H9 (cell line): ENCODE results near the gene PLAU. TPM values are rescaled to one million over a fixed set of nuclear protein-coding genes. Genes with fewer than 3 reads are reported as not detected.

Source experiments
- DNase-seq: peaks from one replicate; pipeline ENCODE4 v3.0.0-alpha.2; 2017
- H2AFZ ChIP-seq: one replicate; pipeline ENCODE4 v1.6.1; 2013; ENCODE audit warnings: mild to moderate bottlenecking, low read length, control low read depth, moderate library complexity
- H2AK5ac ChIP-seq: 2 replicates; pipeline ENCODE4 v1.6.1; 2013; ENCODE audit warnings: low read length, control low read depth, mixed read lengths; ENCODE audit not compliant: insufficient read length
- H2BK120ac ChIP-seq: one replicate; pipeline ENCODE4 v1.6.1; 2013; ENCODE audit warnings: low read depth, mild to moderate bottlenecking, low read length, control low read depth, inconsistent platforms; ENCODE audit not compliant: poor library complexity, severe bottlenecking
- H2BK12ac ChIP-seq: 2 replicates; pipeline ENCODE4 v1.6.1; 2013; ENCODE audit warnings: low read length, control low read depth, mixed read lengths, low read depth; ENCODE audit not compliant: insufficient read length
- H2BK15ac ChIP-seq: 2 replicates; pipeline ENCODE4 v1.6.1; 2013; ENCODE audit warnings: low read depth, low read length, control low read depth
- H2BK20ac ChIP-seq: one replicate; pipeline ENCODE4 v1.6.1; 2013; ENCODE audit warnings: low read depth, mild to moderate bottlenecking, low read length, control low read depth, inconsistent platforms; ENCODE audit not compliant: poor library complexity, severe bottlenecking
- H2BK5ac ChIP-seq: 2 replicates; pipeline ENCODE4 v1.6.1; 2013; ENCODE audit warnings: low read length, control low read depth, mixed read lengths; ENCODE audit not compliant: insufficient read length
- H3K14ac ChIP-seq: 2 replicates; pipeline ENCODE4 v1.6.1; 2013; ENCODE audit warnings: low read length, control low read depth; ENCODE audit not compliant: insufficient read depth
- H3K18ac ChIP-seq: 2 replicates; pipeline ENCODE4 v1.6.1; 2013; ENCODE audit warnings: low read depth, mild to moderate bottlenecking, mixed read lengths, low read length, control low read depth; ENCODE audit not compliant: insufficient read length
- H3K23ac ChIP-seq: 2 replicates; pipeline ENCODE4 v1.6.1; 2013; ENCODE audit warnings: low read length, control low read depth, mixed read lengths, low read depth; ENCODE audit not compliant: insufficient read length
- H3K23me2 ChIP-seq: 2 replicates; pipeline ENCODE4 v1.6.1; 2013; ENCODE audit warnings: low read depth, mild to moderate bottlenecking, mixed read lengths, low read length, control low read depth; ENCODE audit not compliant: insufficient read length, poor library complexity, severe bottlenecking
- H3K27ac ChIP-seq: 2 replicates; pipeline ENCODE4 v1.5.1; 2013; ENCODE audit warnings: low read length, control low read depth, mixed read lengths, low read depth; ENCODE audit not compliant: insufficient read length
- H3K27me3 ChIP-seq: 2 replicates; pipeline ENCODE4 v1.6.1; 2013; ENCODE audit warnings: low read length, control low read depth, inconsistent platforms; ENCODE audit not compliant: insufficient read depth
- H3K4ac ChIP-seq: 2 replicates; pipeline ENCODE4 v1.6.1; 2013; ENCODE audit warnings: low read depth, mild to moderate bottlenecking, control low read depth, inconsistent platforms, low read length, moderate library complexity
- H3K4me1 ChIP-seq: 2 replicates; pipeline ENCODE4 v1.6.1; 2013; ENCODE audit warnings: low read length, control low read depth, inconsistent platforms; ENCODE audit not compliant: insufficient read depth
- H3K4me2 ChIP-seq: 2 replicates; pipeline ENCODE4 v1.6.1; 2013; ENCODE audit warnings: low read length, control low read depth, mixed read lengths; ENCODE audit not compliant: insufficient read length, insufficient read depth
- H3K56ac ChIP-seq: 2 replicates; pipeline ENCODE4 v1.6.1; 2013; ENCODE audit warnings: low read depth, mild to moderate bottlenecking, mixed read lengths, low read length, control low read depth; ENCODE audit not compliant: insufficient read length
- H3K79me1 ChIP-seq: 2 replicates; pipeline ENCODE4 v1.6.1; 2013; ENCODE audit warnings: low read depth, mild to moderate bottlenecking, moderate library complexity, low read length, control low read depth, inconsistent platforms; ENCODE audit not compliant: insufficient read depth, poor library complexity, severe bottlenecking
- H3K79me2 ChIP-seq: 2 replicates; pipeline ENCODE4 v1.6.1; 2013; ENCODE audit warnings: low read length, control low read depth, inconsistent platforms; ENCODE audit not compliant: insufficient read depth
- H3K9ac ChIP-seq: 2 replicates; pipeline ENCODE4 v1.6.1; 2013; ENCODE audit warnings: low read length, control low read depth, mixed read lengths; ENCODE audit not compliant: insufficient read length; ENCODE audit errors: extremely low read depth
- H3K9me3 ChIP-seq: one replicate; pipeline ENCODE4 v1.6.1; 2013; ENCODE audit warnings: low read depth, low read length, inconsistent platforms; ENCODE audit not compliant: control insufficient read depth
- H3T11ph ChIP-seq: one replicate; pipeline ENCODE4 v1.6.1; 2013; ENCODE audit warnings: mild to moderate bottlenecking, low read length, control low read depth, inconsistent platforms
- H4K20me1 ChIP-seq: one replicate; pipeline ENCODE4 v1.6.1; 2013; ENCODE audit not compliant: control insufficient read depth, insufficient read length, insufficient read depth
- H4K5ac ChIP-seq: 2 replicates; pipeline ENCODE4 v1.6.1; 2013; ENCODE audit warnings: low read depth, mild to moderate bottlenecking, mixed read lengths, low read length, control low read depth; ENCODE audit not compliant: insufficient read length
- H4K8ac ChIP-seq: replicated peaks from 2 replicates; pipeline ENCODE4 v1.6.1; 2013; ENCODE audit warnings: low read length, control low read depth, mixed read lengths, low read depth; ENCODE audit not compliant: insufficient read length
- H4K91ac ChIP-seq: 2 replicates; pipeline ENCODE4 v1.6.1; 2013; ENCODE audit warnings: low read depth, mild to moderate bottlenecking, moderate library complexity, mixed read lengths, low read length, control low read depth; ENCODE audit not compliant: insufficient read length
- H3K27ac Mint-ChIP-seq, 3 experiments: 2 replicates in 2 of 3; 3 replicates in 1 of 3; pipeline ENCODE4 v1.8.0; 2020 to 2021; ENCODE audit warnings: mixed read lengths in 3 of 3, mild to moderate bottlenecking in 1 of 3, moderate library complexity in 1 of 3
- H3K27me3 Mint-ChIP-seq: 2 replicates; pipeline ENCODE4 v1.8.0; 2021; ENCODE audit warnings: low read depth, mild to moderate bottlenecking, moderate library complexity, mixed read lengths
- H3K36me3 Mint-ChIP-seq, 3 experiments: 2 replicates in 2 of 3; 3 replicates in 1 of 3; pipeline ENCODE4 v1.8.0; 2020 to 2021; ENCODE audit warnings: low read depth in 3 of 3, mixed read lengths in 3 of 3; ENCODE audit not compliant: insufficient read depth in 1 of 3
- H3K4me1 Mint-ChIP-seq, 2 experiments: 2 replicates each; pipeline ENCODE4 v1.8.0; 2020; ENCODE audit warnings: mixed read lengths in 2 of 2
- H3K4me3 Mint-ChIP-seq, 2 experiments: 2 replicates in 1 of 2; 3 replicates in 1 of 2; pipeline ENCODE4 v1.8.0; 2020 to 2021; ENCODE audit warnings: mild to moderate bottlenecking in 2 of 2, mixed read lengths in 2 of 2, moderate library complexity in 1 of 2
- H3K9me3 Mint-ChIP-seq, 2 experiments: 2 replicates in 1 of 2; 3 replicates in 1 of 2; pipeline ENCODE4 v1.8.0; 2020; ENCODE audit warnings: mild to moderate bottlenecking in 2 of 2, mixed read lengths in 2 of 2, moderate library complexity in 1 of 2
- WGBS: extraction: QIAGEN DNeasy Blood & Tissue Kit; methylation state at CpG from one replicate; pipeline ENCODE4 v1.1.7; 2013; ENCODE audit warnings: missing lambda C conversion rate, low lambda C conversion rate, mixed read lengths; ENCODE audit not compliant: insufficient read length; ENCODE audit errors: extremely low coverage; 5-methylcytosine and 5-hydroxymethylcytosine counted together
- total RNA-seq: library from RNA; stranded (reverse); gene quantifications from 2 replicates; pipeline ENCODE4 v1.2.1, GENCODE V29; 2021
- TF ChIP-seq, protein P1 (sequence below): fragments of 200-600 bp; sonication (generic); conservative IDR thresholded peaks from 3 replicates; pipeline ENCODE4 v1.8.0; 2021; ENCODE audit warnings: antibody characterized with exemption, mild to moderate bottlenecking

Gene PLAU
- total RNA-seq, 1 experiment from 2014 or later: 15.0 TPM

DNA sequence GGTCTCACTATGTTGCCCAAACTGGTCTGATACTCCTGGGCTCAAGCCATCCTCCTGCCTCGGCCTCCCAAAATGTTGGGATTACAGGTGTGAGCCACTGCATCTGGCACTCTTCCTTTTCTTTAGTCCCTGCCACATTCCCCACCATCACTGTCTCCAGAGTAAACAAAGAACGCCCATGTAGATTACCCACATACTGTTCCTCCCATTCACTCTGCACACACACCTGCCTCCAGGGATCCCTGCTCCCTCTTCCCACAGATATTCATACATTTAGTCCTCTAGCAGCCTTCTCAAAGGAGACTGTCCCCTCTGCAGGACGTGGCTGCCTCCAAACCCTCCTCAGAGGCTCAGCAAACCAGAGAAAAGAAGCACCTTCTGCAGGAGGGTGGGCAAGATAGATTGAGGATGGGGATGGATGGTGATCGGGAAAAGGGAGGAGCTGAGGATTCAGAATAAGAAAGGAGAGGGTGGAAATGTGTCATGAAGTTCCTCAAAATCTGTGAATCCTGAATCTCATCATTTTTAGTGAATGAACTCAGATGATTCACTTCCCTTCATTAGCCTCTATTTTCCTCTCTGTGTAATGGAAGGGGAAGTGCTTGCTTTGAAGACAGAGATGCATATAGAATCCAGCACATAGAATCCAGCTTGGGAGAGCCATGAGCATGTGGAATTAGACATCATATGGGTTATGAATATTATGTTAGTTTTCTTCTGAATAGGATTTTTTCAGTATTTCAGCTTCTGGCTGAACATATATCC lies 5.5 kb upstream of the PLAU start:
- no peak overlapping the region for H3K9ac ChIP-seq

More for the DNA sequence above, 5.5 kb upstream of the PLAU start:
- Mint-ChIP-seq H3K36me3 (no peaks in the 10 kb centered on the region), H3K4me1 (peaks cover 33 to 37% of the 10 kb centered on the region in 2 experiments), H3K27me3 (peaks cover 26% of the 10 kb centered on the region), H3K4me3 (no peak overlapping the region), H3K9me3 (no peaks in the 10 kb centered on the region), H3K27ac (peak overlapping the region in 2 of 3 experiments; percentile 54 to 72; a peak in 5 of 7 replicates)
- no peak overlapping the region for H3K56ac ChIP-seq
- H3K27me3 ChIP-seq: no peaks in the 10 kb centered on the region; the same call in 1 of the 2 replicates
- TF ChIP-seq, protein P1, sequence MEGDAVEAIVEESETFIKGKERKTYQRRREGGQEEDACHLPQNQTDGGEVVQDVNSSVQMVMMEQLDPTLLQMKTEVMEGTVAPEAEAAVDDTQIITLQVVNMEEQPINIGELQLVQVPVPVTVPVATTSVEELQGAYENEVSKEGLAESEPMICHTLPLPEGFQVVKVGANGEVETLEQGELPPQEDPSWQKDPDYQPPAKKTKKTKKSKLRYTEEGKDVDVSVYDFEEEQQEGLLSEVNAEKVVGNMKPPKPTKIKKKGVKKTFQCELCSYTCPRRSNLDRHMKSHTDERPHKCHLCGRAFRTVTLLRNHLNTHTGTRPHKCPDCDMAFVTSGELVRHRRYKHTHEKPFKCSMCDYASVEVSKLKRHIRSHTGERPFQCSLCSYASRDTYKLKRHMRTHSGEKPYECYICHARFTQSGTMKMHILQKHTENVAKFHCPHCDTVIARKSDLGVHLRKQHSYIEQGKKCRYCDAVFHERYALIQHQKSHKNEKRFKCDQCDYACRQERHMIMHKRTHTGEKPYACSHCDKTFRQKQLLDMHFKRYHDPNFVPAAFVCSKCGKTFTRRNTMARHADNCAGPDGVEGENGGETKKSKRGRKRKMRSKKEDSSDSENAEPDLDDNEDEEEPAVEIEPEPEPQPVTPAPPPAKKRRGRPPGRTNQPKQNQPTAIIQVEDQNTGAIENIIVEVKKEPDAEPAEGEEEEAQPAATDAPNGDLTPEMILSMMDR: no peak
- H3K14ac ChIP-seq: no peak overlapping the region; the same call in 1 of the 2 replicates
- no peak overlapping the region for H3K27ac ChIP-seq
- H3K79me1 ChIP-seq: no peaks in the 10 kb centered on the region
- peaks cover 3% of the 10 kb centered on the region for H3K23me2 ChIP-seq
- H2BK20ac ChIP-seq: no peak overlapping the region
- no peak overlapping the region for H3K23ac ChIP-seq
- no peaks in the 10 kb centered on the region for H3K9me3 ChIP-seq
- no peak for DNase-seq
- H3K4ac ChIP-seq: no peak overlapping the region
- no peak overlapping the region for H4K91ac ChIP-seq
- H3K4me1 ChIP-seq: peaks cover 5% of the 10 kb centered on the region; the same call in 1 of the 2 replicates
- H2AFZ ChIP-seq: no peak overlapping the region
- H3T11ph ChIP-seq: no peak overlapping the region
- no peak overlapping the region for H2BK120ac ChIP-seq
- H2BK15ac ChIP-seq: no peak overlapping the region
- no peak overlapping the region for H2BK12ac ChIP-seq
- no CpG with 5 or more reads among the region's 4 CpGs for WGBS
- H3K18ac ChIP-seq: no peak overlapping the region
- no peak overlapping the region for H3K4me2 ChIP-seq
- H2AK5ac ChIP-seq: no peak overlapping the region
- no peak overlapping the region for H2BK5ac ChIP-seq
- no peaks in the 10 kb centered on the region for H3K79me2 ChIP-seq
- no peaks in the 10 kb centered on the region for H4K20me1 ChIP-seq
- H4K5ac ChIP-seq: no peak overlapping the region
- no peak overlapping the region for H4K8ac ChIP-seq
